HG02852 (cell line): Measurements from ENCODE around the gene PRXL2A.
"Not testable (repeated sequence)": the region's sequence is repeated elsewhere in the genome, so short reads cannot be mapped to it uniquely, and the experiment has no call there.

Source experiments
- ATAC-seq: cut with Tn5 transposase; IDR thresholded peaks from one replicate; pipeline ENCODE4 v1.9.1; 2021; ENCODE audit warnings: mild to moderate bottlenecking, moderate library complexity; ENCODE audit not compliant: unreplicated experiment

The PRXL2A gene, protein sequence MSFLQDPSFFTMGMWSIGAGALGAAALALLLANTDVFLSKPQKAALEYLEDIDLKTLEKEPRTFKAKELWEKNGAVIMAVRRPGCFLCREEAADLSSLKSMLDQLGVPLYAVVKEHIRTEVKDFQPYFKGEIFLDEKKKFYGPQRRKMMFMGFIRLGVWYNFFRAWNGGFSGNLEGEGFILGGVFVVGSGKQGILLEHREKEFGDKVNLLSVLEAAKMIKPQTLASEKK

DNA sequence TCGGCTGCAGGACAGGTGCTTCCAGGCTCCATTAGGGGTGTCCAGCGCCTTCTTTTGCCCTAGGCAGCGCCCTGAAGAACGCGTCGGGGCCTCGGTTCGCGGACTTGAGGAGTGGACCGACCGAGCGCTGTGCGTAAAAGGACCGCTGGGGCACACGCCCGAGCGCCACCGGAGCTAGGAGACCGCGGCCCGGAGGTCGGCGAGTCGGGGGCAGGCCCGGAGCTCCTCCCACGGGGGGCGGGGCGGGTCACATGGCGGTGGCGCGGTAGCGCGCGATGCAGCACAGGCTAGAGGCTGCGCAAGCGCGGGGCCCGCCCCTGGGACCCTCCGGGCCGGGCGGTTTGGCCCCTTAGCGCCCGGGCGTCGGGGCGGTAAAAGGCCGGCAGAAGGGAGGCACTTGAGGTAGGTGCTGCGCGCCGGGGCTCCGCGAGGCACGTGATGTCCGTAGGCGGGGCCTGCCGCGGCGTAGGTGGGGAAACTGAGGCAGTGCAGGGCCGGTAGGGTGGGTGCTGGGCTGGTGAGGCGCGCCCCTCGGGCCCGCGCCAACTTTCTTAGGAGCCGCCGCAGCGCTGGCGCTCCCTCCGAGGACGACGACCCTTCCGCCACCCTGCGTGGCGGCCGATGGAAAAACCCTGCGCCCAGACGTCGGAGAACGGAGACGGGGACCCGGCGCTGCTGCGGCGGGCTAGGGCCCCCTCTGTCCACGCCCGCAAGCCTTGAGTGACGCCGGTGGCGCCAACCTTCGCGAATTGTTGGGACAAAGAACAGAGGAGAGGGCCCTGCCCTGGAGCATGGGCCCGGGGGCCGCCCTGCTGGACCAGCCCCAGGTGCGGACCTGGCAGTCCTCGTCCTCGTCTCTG is at the start of gene PRXL2A:
Gene PRXL2A (plus strand): TSS at position 310 of the 860 bp plus-strand sequence. CDS start 11,917 bp downstream, outside the sequence.
- peak; percentile 96 for ATAC-seq

DNA sequence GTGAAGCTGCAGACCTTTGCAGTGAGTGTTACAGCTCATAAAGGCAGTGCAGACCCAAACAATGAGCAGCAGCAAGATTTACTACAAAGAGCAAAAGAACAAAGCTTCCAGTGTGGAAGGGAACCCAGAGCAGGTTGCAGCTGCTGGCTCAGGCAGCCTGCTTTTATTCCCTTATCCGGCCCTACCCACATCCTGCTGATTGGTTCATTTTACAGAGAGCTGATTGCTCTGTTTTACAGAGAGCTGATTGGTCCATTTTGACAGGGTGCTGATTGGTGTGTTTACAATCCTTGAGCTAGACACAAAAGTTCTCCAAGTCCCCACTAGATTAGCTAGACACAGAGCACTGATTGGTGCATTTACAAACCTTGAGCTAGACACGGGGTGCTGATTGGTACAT is 49.4 kb upstream of the PRXL2A start:
- ATAC-seq = not testable (repeated sequence)

DNA sequence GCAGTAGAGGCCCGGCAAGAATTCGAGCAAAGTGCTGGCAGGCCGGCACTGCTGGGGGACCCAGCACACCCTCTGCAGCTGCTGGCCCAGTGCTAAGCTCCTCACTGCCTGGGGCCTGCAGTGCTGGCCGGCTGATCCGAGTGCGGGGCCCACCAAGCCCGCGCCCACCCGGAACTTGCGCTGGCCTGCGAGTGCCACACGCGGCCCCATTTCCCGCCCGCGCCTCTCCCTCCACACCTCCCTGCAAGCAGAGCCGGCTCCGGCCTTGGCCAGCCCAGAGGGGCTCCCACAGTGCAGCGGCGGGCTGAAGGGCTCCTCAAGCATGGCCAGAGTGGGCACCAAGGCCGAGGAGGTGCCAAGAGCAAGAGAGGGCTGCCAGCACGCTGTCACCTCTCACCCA is 48.7 kb upstream of the PRXL2A start:
- no peak for ATAC-seq

DNA sequence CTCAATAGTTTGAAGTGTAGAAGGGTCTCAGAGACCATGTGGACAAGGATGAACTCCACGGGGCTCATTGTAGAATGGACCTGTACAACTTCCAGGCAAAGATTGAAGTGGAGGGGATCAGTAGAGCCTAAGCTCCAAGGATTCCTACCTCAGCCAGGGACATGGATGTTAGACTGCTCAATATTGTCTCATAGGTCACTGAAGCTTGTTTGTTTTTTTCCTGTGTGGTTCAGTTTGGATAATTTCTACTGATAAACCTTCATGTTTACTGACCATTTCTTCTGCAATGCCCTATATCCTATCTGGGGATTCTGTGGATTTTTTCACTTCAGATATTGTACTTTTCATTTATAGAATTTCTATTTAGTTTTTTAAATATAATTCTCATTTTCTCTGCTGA is 42.8 kb upstream of the PRXL2A start:
- no peak for ATAC-seq

DNA sequence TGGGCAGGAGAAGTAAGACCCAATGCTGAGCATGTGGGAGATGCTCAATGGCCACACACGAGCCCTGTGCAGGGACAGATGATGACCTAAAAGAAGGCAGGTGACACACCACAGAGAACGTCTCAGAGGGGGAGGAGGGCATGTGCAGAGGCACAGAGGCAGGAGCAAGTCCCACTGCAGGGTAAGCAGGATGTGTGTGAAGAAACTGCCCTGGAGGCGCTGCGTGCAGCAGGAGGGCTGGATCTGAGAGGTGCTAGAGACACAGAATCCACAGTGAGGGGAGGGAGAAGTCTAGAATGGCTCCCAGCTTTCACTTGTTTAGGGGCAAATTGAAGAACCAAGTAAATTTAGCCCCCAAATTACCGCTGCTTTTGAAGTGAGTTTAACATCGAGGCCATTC is 36.9 kb upstream of the PRXL2A start:
- no peak for ATAC-seq

DNA sequence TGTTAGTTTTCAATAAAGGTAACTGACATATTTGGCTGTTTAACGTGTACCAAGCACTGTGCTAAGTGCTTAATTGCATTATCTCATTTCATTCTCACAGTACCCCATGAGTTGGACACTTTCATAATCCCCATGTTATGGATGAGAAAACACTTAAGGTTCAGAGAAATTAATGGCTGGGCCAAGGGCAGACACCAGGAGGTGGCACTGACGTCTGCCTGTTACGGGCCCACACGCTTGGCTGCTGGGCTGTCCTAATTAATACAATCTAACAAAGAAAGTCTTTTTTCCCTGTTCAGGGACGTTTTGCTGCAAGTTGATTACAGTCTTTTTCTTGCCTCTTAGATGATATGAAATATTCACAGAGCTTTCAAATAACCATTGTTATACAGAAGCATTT is 35.7 kb upstream of the PRXL2A start:
- no peak for ATAC-seq

DNA sequence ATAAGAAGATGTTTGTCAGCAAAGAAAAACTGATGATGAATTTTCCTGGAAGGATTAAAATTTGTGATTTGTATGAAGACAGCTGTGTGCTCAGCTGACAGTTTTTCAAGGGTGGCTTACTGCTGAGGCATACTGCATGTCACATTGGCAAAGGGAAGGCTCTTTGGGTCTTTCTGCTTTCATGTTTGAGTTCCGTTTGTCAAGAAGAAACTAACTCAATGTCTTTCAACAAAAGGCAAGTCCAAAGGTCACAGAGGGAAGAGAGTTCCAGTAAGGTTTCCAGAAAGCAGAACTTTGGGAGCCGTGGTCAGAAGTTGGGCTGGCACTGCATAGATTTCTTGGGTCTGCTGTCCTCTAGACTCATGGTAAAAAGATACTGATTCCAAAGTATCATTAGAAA is 34.8 kb upstream of the PRXL2A start:
- ATAC-seq = no peak

DNA sequence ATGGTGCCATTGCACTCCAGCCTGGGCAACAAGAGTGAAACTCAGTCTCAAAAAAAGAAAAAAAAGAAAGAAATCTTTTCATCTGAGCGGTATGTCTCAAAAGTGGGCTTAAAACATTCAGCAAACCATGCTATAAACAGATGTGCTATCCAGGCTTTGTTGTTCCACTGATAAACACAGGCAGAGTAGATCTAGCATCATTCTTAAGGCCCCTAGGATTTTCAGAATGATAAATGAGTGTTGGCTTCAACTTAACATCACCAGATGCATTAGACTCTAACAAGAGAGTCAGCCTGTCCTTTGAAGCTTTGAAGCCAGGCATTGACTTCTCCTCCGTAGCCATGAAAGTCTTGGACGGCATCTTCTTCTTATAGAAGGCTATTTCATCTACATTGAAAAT is 28.6 kb upstream of the PRXL2A start:
- no peak for ATAC-seq

DNA sequence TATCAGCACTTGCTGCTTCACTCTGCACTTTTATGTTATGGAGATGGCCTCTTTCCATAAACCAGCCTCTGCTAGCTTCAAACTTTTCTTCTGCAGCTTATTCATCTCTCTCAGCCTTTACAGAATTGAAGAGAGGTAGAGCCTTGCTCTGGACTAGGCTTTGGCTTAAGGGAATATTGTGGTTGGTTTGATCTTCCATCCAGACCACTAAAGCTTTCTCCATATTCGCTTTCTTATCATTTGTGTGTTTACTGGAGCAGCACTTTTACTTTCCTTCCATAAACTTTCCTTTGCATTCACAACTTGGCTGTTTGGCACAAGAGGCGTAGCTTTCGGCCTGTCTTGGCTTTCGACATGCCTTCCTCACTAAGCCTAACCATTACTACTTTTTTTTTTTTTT is 28.2 kb upstream of the PRXL2A start:
- no peak for ATAC-seq

DNA sequence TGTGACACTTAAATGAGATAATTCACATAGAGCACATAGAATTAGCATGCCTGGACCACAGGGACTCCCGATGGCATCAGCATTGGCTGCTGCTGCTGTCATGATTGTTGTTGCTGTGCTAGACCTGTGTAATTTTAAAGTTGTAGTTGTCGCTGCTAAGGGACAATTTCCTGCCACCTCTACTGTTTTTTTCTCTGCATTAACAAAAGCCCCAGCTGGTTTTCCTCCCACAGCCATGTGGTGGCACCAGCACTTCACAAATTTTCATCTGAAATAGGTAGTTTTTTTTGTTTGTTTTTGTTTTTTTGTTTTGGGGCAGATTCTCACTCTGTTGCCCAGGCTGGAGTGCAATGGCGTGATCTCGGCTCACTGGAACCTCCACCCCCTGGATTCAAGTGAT is 25.4 kb upstream of the PRXL2A start:
- ATAC-seq = no peak

DNA sequence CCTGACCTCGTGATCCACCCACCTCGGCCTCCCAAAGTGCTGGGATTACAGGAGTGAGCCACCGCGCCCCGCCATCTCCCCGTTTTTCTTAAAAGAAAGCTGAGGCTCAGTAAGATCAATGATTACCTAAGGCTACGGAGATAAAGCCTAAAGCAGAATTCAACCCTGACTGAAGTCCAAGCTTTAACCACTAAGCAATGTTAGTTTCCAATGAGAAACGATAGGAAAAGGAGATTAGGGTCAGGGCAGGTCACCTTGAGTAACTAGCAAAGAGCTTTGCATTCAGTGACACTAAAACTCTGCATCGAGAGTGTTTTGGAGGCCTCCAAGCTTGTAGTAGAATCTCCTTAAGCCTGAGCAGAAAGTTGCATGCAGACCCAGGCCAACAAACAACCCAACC is 17.6 kb upstream of the PRXL2A start:
- ATAC-seq = no peak

DNA sequence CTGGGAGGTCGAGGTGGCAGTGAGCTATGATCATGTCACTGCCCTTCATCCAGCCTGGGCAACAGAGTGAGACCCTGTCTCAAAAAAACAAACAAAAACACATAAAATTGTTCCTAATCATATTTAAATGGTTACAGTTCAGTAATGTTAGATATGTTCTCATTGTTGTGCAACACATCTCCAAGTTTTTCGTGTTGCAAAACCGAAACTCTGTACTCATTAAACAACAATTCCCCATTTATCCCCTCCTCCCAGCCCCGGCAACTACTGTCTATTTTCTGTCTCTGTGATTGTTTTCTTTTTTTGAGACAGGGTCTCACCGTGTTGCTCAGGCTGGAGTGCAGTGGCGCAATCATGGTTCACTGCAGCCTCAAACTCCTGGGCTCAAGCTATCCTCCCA is 16.1 kb upstream of the PRXL2A start:
- no peak for ATAC-seq

DNA sequence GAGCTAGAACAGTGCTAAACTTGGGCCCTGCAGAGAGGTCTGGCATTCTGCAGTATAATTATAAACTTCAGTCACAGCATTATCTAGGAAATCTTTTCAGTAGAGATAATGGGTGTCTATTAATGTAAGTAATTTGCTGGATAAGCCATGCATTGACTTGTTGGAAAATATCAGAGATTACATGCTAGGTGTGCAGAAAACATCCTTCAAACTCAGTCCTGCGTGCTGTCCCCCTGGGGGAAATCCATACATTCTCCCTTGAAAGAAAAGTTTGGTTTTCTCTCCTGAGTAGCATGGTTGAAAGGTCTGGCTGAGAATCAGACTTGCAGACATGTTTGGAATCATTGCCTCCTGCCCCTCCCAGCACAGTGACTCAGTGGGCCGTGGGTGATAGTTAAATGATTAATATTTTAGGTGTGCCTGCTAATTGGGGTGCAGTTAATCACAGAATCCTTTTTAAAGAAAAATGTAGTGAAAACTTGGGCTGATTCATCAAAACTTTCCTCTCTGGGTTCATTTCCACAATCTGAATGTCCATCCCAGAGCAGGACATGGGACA is 13.9 kb upstream of the PRXL2A start:
- ATAC-seq = no peak

DNA sequence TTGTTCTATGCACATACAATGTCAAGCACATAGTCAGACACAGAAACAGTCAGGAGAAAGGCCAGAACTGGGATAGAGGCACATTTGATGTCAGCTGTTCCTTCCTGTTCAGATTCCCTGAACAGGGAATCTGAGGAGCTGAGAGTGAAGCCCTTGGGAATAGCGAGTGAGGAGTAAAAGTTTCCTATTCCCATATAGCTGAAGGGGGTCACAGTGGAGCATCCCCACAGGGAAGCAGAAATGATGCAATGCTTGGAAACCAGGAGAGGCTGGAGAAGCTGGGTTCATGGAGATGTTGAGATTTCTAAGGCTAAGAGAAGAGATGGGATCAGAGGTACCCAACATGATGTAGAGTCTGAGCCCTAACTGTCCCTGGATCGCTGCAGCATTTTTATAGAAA is 11.3 kb upstream of the PRXL2A start:
- ATAC-seq = no peak

DNA sequence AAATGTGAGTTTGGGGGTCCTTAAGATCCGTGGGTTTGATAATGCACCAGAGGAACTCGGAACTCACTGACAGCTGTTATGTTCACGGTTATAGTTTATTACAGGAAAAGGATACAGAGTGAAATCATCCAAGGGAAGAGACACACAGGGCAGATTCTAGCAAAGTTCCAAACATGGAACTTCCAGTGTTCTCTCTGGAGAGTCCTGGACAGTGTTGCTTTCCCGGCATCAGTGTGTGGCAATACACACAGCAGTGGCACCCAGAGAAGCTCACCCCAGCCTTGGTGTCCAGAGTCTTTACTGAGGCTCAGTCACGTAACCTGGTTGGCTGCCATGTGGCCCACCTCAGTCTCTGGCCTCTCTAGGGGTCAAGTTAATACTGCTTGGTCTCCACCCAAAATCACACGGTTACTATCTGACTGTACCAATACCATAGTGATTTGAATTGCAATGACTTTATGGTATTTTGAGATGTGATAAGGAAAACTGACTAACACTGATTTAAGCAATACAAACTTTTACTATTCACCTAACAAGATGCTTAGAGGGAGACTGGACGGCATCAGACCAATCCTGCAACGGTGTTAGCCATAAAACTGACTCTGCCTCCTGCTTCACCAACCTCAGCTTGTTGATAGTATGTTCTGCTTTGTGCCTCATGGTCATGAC is 8.1 kb upstream of the PRXL2A start:
- no peak for ATAC-seq

DNA sequence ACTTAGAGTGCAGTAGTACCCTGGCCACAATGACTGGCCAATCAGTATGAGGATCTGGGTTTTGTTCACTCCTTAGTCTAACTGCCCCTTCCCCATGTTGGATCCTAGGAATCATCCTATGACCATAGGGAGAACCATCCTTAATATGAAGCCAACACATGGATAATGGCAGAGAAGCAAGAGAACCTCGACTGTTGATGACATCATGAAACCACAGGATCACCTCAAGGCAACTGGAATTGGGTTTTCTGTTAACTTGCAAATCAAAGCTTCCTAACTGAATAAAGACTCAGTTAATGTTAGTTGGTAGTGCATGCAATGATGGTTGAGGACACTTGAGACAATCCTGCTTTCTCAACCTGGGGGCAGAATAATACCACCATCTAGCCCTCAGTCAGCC is 3.3 kb upstream of the PRXL2A start:
- no peak for ATAC-seq

DNA sequence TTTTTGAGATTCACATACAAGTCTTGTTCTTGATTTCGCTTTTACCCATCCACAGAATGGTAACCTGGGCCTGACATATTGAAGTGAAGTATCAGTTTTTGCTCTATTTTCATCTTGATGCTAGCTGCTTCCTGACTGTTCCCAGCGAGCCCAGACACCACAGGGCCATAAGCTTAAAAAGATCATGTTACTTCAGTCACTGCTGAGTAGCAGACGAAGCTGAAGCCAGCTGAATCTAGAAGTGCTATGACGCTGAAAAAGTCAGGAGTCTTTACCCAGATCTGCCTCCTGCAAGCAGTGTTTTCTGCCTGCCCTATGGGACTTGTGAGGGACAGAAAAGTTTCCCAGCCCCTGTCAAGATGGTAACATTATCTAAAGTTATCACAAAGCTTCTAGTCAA is 2.7 kb upstream of the PRXL2A start:
- no peak for ATAC-seq

DNA sequence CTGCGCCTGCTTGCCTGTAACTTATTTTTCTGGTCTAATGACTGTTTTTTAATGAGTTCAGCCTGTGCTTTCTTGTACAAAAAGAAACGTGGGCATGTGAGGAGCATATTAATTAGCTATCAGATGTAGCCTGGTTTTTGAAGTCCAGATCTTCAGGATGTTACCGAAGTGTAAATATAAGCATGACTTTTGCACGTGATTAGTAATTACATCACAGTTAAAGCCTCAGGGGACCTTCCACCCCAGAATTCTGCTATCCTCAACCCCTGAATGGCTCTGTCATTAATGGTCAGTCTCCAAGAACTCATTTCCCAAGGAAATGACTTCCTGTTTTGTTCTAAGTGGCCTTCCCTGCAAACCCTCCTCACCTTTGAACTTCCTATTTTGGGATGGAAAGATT is 2.1 kb upstream of the PRXL2A start:
- no peak for ATAC-seq

DNA sequence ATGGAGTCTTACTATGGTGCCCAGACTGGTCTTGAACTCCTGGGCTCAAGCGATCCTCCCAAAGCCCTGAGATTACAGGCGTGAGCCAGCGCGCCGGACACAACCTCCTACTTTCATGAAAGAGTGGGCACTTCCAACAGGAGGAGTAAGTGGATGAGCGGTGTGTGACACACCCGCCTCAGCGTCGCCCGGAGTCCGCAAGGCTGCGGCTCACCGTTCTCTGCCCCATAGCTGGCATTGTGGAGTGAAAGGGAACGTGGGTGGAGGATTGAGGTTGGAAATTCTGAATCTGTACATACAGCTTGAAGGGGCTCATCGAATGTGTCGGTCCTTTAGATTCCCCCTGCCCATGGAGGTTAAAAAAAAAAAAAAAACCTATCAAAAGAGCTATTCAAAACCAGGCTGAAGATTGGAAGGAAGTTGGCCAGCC is 524 bp upstream of the PRXL2A start:
- ATAC-seq = peak; percentile 26

DNA sequence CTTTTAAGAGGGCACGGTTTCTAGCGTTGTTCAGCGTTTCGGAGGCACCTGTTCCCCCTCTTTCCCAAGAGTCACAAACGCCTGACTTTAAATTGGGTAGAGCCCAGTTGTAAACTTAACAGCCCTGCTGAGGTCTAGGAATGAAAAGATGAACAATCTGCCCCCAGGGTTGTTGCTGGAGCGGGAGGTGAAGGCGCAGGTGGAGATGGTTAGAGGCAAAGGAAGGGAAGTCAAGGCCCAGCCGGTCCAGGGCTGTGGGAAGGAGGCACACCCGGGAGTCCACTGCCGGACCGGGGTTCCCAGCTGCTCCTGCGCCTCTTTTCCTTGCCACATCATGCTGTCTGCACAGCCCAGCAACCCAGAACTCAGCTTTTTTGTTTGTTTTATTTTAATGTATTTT is 770 bp downstream of the PRXL2A start:
- ATAC-seq = no peak

DNA sequence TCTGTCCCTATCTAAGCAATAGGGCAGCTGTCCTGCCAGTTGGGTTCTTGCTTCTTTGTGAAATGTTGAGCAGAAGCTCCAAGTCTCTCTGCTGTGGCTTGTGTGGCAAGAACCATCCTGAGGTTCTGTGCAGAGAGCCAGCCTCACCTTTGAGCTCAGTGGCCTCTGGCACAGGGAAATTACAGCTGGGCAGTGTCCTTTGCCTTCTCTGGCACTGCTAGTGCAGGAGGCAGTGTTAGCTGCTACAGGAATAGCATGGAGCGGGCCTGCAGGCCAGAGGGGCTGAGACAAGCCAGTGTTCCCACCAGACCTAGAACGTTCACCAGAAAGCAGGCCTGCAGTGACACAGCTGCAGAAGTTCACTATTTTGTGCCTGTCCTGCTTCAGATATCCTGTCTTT is 1.8 kb downstream of the PRXL2A start:
- no peak for ATAC-seq
